Mucosa of descending colon (tissue), 3 donors: ENCODE results near the gene KCNQ1OT1. TPM values are rescaled to one million over a fixed set of nuclear protein-coding genes. Genes with fewer than 3 reads are reported as not detected.

Source experiments
- ATAC-seq: fragments of 200-7000 bp; cut with Tn5 transposase; one replicate; pipeline ENCODE4 v1.9.1; 2020; ENCODE audit warnings: mild to moderate bottlenecking, moderate library complexity
- DNase-seq, 3 donors: peaks; one replicate each; pipeline ENCODE4 v3.0.0-alpha.2; 2020
- H3K36me3 ChIP-seq: fragments of 200-600 bp; one replicate; pipeline ENCODE4 v1.8.0; 2021; ENCODE audit warnings: low read depth, mild to moderate bottlenecking
- H3K4me1 ChIP-seq: fragments of 200-600 bp; one replicate; pipeline ENCODE4 v1.8.0; 2021; ENCODE audit warnings: low read depth, mild to moderate bottlenecking
- H3K4me3 ChIP-seq: fragments of 200-600 bp; one replicate; pipeline ENCODE4 v1.8.0; 2021; ENCODE audit warnings: mild to moderate bottlenecking
- H3K9me3 ChIP-seq: fragments of 200-600 bp; one replicate; pipeline ENCODE4 v1.8.0; 2021; ENCODE audit warnings: mild to moderate bottlenecking
- CTCF ChIP-seq: fragments of 200-600 bp; IDR thresholded peaks from one replicate; pipeline ENCODE4 v1.8.0; 2022; ENCODE audit warnings: antibody characterized with exemption, mild to moderate bottlenecking
- intact Hi-C, 2 donors: fragments of 100-400 bp; cut with DNase I in 1 of 2; cut with micrococcal nuclease in 1 of 2; formaldehyde crosslinking; loops; one replicate each; pipeline versions ENCODE4 v1.11.0 to v1.11.1; 2022; cut with DNase I, micrococcal nuclease
- total RNA-seq, 3 donors: library from RNA; stranded (reverse); fragmentation: NEBNext Ultra II Directional in 2 of 3; extraction: Animal tissue kit (Norgen Biotek cat#: 25700) in 2 of 3; gene quantifications; one replicate each; pipeline versions ENCODE4 v1.2.1 to v1.2.4, GENCODE V29; 2021 to 2023
- donor health status: DM: no; HTN: no; CAD: no; lungs with moderate emphysema.
- donor health status: DM: no; HTN: no; CAD: no.
- donor health status: DM: no; HTN: yes; CAD: no.

KCNQ1OT1 gene
- total RNA-seq, 3 donors from 2014 or later = 1.5 to 1.7 (median 1.7) TPM

- TF ChIP-seq CTCF = no peak
- intact Hi-C loops = no loop called here
Measured at GRCh38 chr11:2595204-2595603, 104.6 kb downstream of the KCNQ1OT1 start.

GRCh38 chr11:2594267-2594666 is 105.5 kb downstream of the KCNQ1OT1 start:
- intact Hi-C loops = no loop called here
- peaks cover 4% of the 10 kb centered on the region for H3K9me3 ChIP-seq
- TF ChIP-seq CTCF = no peak
- H3K4me3 ChIP-seq = no peak overlapping the region
- no peaks in the 10 kb centered on the region for H3K36me3 ChIP-seq
- ATAC-seq (no peak), DNase-seq (no peak)
- no peaks in the 10 kb centered on the region for H3K4me1 ChIP-seq

More at GRCh38 chr11:2595204-2595603, 104.6 kb downstream of the KCNQ1OT1 start:
- peaks cover 4% of the 10 kb centered on the region for H3K9me3 ChIP-seq
- H3K4me1 ChIP-seq = no peaks in the 10 kb centered on the region
- H3K36me3 ChIP-seq = no peaks in the 10 kb centered on the region
- ATAC-seq (no peak), DNase-seq (no peak)
- H3K4me3 ChIP-seq = no peak overlapping the region

GRCh38 chr11:2593393-2593950 is 106.3 kb downstream of the KCNQ1OT1 start:
- no peak for TF ChIP-seq CTCF
- intact Hi-C loops = no loop called here
- no peaks in the 10 kb centered on the region for H3K4me1 ChIP-seq
- peak in 1 of 3 donors; percentile 9 for DNase-seq
- H3K9me3 ChIP-seq = peaks cover 4% of the 10 kb centered on the region
- H3K36me3 ChIP-seq = no peaks in the 10 kb centered on the region
- H3K4me3 ChIP-seq = no peak overlapping the region
- ATAC-seq = no peak

GRCh38 chr11:2592559-2593392 is 107.0 kb downstream of the KCNQ1OT1 start:
- TF ChIP-seq CTCF = no peak
- intact Hi-C loops = no loop called here
- Histone ChIP-seq H3K4me3 (no peak overlapping the region), H3K9me3 (peaks cover 2% of the 10 kb centered on the region), H3K36me3 (no peaks in the 10 kb centered on the region), H3K4me1 (no peaks in the 10 kb centered on the region)
- ATAC-seq = no peak
- DNase-seq = peak in 1 of 3 donors; percentile 12

- no peak for ATAC-seq
- intact Hi-C loops = no loop called here
- no peaks in the 10 kb centered on the region for H3K9me3 ChIP-seq
- H3K36me3 ChIP-seq = no peaks in the 10 kb centered on the region
- no peak overlapping the region for H3K4me3 ChIP-seq
- H3K4me1 ChIP-seq = no peaks in the 10 kb centered on the region
- DNase-seq = peak in 2 of 3 donors; percentile 14 to 49
- TF ChIP-seq CTCF = no peak
Measured at GRCh38 chr11:2591805-2592204, 108.0 kb downstream of the KCNQ1OT1 start.
